OCI-LY3 (cell line): ENCODE results near the gene ADGRE1.

Source experiments
- EZH2phosphoT487 ChIP-seq: fragments of 200-600 bp; shearing (Covaris generic); IDR thresholded peaks from 2 replicates; pipeline ENCODE4 v1.6.1; 2018; ENCODE audit warnings: antibody characterized with exemption, mixed run types, low read depth
- TF ChIP-seq, protein P1 (sequence below): fragments of 200-600, 300-600 bp; sonication (generic); IDR thresholded peaks from 2 replicates; pipeline ENCODE4 v1.5.1; 2014; ENCODE audit warnings: antibody characterized with exemption, low read length, low read depth

DNA sequence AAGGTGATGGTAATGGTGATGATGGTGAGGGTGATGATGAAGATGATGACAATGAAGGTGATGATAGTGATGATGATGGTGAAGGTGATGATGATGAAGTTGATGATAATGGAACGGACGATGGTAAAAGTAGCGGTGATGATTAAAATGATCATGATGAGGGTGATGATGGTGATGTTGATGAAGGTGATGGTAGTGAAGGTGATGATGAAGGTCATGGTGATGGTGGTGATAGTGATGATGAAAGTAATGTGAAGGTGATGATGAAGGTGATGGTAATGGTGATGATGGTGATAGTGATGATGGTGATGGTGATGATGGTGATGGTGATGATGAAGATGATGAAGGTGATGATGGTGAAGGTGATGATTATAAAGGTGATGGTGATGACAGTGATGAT, 67.7 kb downstream of the ADGRE1 start:
- TF ChIP-seq, protein P1, sequence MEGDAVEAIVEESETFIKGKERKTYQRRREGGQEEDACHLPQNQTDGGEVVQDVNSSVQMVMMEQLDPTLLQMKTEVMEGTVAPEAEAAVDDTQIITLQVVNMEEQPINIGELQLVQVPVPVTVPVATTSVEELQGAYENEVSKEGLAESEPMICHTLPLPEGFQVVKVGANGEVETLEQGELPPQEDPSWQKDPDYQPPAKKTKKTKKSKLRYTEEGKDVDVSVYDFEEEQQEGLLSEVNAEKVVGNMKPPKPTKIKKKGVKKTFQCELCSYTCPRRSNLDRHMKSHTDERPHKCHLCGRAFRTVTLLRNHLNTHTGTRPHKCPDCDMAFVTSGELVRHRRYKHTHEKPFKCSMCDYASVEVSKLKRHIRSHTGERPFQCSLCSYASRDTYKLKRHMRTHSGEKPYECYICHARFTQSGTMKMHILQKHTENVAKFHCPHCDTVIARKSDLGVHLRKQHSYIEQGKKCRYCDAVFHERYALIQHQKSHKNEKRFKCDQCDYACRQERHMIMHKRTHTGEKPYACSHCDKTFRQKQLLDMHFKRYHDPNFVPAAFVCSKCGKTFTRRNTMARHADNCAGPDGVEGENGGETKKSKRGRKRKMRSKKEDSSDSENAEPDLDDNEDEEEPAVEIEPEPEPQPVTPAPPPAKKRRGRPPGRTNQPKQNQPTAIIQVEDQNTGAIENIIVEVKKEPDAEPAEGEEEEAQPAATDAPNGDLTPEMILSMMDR: no peak
- TF ChIP-seq EZH2phosphoT487: no peak
